A375 (cell line): ENCODE data around the gene TMEM87B. TPM values are rescaled to one million over a fixed set of nuclear protein-coding genes. Genes with fewer than 3 reads are reported as not detected.

ENCODE experiments used
- total RNA-seq: library from RNA; depleted of rRNA; stranded (reverse); fragments of >200 nt; shearing (Covaris generic); gene quantifications from 2 replicates; pipeline ENCODE4 v1.2.3, GENCODE V29; 2014; rRNA removed

TMEM87B gene, protein sequence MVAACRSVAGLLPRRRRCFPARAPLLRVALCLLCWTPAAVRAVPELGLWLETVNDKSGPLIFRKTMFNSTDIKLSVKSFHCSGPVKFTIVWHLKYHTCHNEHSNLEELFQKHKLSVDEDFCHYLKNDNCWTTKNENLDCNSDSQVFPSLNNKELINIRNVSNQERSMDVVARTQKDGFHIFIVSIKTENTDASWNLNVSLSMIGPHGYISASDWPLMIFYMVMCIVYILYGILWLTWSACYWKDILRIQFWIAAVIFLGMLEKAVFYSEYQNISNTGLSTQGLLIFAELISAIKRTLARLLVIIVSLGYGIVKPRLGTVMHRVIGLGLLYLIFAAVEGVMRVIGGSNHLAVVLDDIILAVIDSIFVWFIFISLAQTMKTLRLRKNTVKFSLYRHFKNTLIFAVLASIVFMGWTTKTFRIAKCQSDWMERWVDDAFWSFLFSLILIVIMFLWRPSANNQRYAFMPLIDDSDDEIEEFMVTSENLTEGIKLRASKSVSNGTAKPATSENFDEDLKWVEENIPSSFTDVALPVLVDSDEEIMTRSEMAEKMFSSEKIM
- 2.8 and 3.6 TPM in 2 replicates for total RNA-seq

DNA sequence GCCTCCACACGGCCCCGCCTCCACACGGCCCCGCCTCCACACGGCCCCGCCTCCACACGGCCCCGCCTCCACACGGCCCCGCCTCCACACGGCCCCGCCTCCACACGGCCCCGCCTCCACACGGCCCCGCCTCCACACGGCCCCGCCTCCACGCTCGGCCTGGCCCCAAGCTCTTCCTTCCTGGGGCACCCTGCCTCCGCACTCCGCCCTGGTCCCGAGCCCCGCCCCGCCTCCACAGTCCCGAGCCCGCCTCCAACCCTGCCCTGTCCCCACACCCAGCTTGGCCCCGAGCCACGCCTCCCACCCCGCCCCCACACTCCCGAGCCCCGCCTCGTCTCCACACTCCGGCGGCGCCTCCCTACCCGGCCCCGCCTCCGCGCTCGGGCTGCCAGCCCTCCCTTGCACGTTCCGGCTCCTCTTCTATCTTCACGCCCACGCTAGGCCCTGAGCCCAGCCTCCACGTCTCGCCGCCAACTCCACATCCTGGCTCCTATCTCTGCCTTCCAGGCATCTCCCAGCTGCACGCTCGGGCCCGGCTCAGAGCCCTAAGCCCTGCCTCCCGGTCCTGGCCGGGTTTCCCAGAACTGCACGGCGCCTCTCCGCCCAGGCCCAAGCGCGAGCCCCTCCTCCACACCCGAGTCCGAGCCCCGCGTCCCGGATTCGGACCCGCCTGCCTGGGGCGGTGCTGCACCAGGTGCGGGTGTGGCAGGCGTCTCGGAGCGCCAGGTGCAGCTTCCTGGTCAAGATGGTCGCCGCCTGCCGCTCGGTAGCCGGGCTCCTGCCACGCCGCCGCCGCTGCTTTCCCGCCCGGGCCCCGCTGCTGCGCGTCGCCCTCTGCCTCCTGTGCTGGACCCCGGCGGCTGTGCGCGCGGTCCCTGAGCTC, at the start of gene TMEM87B:
TMEM87B (plus strand) TSS at position 423 of the 883 bp plus-strand sequence; CDS start at position 746, 323 bp downstream.

GRCh38 chr2:112138159-112139032, 83.3 kb downstream of the TMEM87B start, which contains the start of gene FBLN7:
Gene FBLN7 (plus strand): TSS chr2:112138385. CDS start chr2:112138656, 271 bp downstream.

Other genes with a start within 250 kb of the TMEM87B start
- 64.9 and 74.0 TPM in 2 replicates for gene ANAPC1, start 171.1 kb upstream of the TMEM87B start, total RNA-seq
- gene MERTK, start 156.7 kb upstream of the TMEM87B start, total RNA-seq = 0.13 TPM in 1 of 2 replicates, not detected in the other
- gene FBLN7, start 83.1 kb downstream of the TMEM87B start, total RNA-seq = 0.11 and 0.21 TPM in 2 replicates
- gene ZC3H8, start 199.8 kb downstream of the TMEM87B start, total RNA-seq = 19.0 and 26.0 TPM in 2 replicates
- gene ZC3H6, start 220.3 kb downstream of the TMEM87B start, total RNA-seq = 1.4 and 1.5 TPM in 2 replicates